Activated CD8-positive, alpha-beta memory T cell treated with anti-CD3 and anti-CD28 coated beads for 4 hours (primary cell): ENCODE data around the gene SUPT4H1.

ENCODE experiments used
- DNase-seq, 2 donors: peaks; one replicate each; pipeline ENCODE4 v3.0.0-alpha.2; 2020; ENCODE audit warnings: low read depth in 2 of 2

The SUPT4H1 gene

GRCh38 chr17:58305626-58306025 is 46.4 kb downstream of the SUPT4H1 start:
- no peak for DNase-seq

- DNase-seq, result no peak
These were observed 47.1 kb downstream of the SUPT4H1 start for GRCh38 chr17:58304750-58305486.

GRCh38 chr17:58303971-58304749 is 47.8 kb downstream of the SUPT4H1 start:
- DNase-seq, result no peak

- DNase-seq, result no peak
These were observed 48.9 kb downstream of the SUPT4H1 start for GRCh38 chr17:58302919-58303585.

GRCh38 chr17:58302171-58302918 is 49.7 kb downstream of the SUPT4H1 start:
- no peak for DNase-seq

- DNase-seq, result no peak
These were observed 50.4 kb downstream of the SUPT4H1 start for GRCh38 chr17:58301504-58302150.

- DNase-seq, result no peak
These were observed 51.7 kb downstream of the SUPT4H1 start for GRCh38 chr17:58300336-58300735.
